GM18498 (cell line): Measurements from ENCODE around the gene NPTX1.
A peak's percentile ranks its signal among the peaks of the same experiment; 100 is the strongest.

Experiments
- ATAC-seq: cut with Tn5 transposase; IDR thresholded peaks from one replicate; pipeline ENCODE4 v1.9.1; 2021; ENCODE audit warnings: mild to moderate bottlenecking, moderate library complexity; ENCODE audit not compliant: unreplicated experiment

Gene NPTX1

GRCh38 chr17:80428796-80429195 lies 47.6 kb downstream of the NPTX1 start:
- no peak for ATAC-seq

- no peak for ATAC-seq
Observed at GRCh38 chr17:80428363-80428762, 48.0 kb downstream of the NPTX1 start.

GRCh38 chr17:80427366-80428282 lies 48.8 kb downstream of the NPTX1 start:
- ATAC-seq: no peak

- ATAC-seq: peak; percentile 74
Observed at GRCh38 chr17:80426671-80427326, 49.6 kb downstream of the NPTX1 start.

- ATAC-seq: no peak
Observed at GRCh38 chr17:80425835-80426426, 50.5 kb downstream of the NPTX1 start.

- ATAC-seq: no peak
Observed at GRCh38 chr17:80424878-80425765, 51.3 kb downstream of the NPTX1 start.

- no peak for ATAC-seq
Observed at GRCh38 chr17:80424261-80424660, 52.1 kb downstream of the NPTX1 start.

- no peak for ATAC-seq
Observed at GRCh38 chr17:80423536-80424225, 52.7 kb downstream of the NPTX1 start.

GRCh38 chr17:80422981-80423380 lies 53.4 kb downstream of the NPTX1 start:
- no peak for ATAC-seq

- no peak for ATAC-seq
Observed at GRCh38 chr17:80422276-80422675, 54.1 kb downstream of the NPTX1 start.

- ATAC-seq: no peak
Observed at GRCh38 chr17:80421381-80422090, 54.9 kb downstream of the NPTX1 start.

- ATAC-seq: no peak
Observed at GRCh38 chr17:80419255-80419654, 57.2 kb downstream of the NPTX1 start.

- ATAC-seq: no peak
Observed at GRCh38 chr17:80418589-80418988, 57.8 kb downstream of the NPTX1 start.
